UCSD-AML1 (cell line): ENCODE results near the gene ADAMTS12.

Source experiments
- DNase-seq: peaks from one replicate; lab custom pipeline; 2025; ENCODE audit not compliant: unreplicated experiment; lab: John Stamatoyannopoulos, UW

The ADAMTS12 gene

GRCh38 chr5:33662722-33663427 is 228.9 kb downstream of the ADAMTS12 start:
- DNase-seq = no peak

GRCh38 chr5:33659526-33660169 is 232.1 kb downstream of the ADAMTS12 start:
- no peak for DNase-seq

- DNase-seq = no peak
These were observed 233.9 kb downstream of the ADAMTS12 start for GRCh38 chr5:33657804-33658440.

DNA sequence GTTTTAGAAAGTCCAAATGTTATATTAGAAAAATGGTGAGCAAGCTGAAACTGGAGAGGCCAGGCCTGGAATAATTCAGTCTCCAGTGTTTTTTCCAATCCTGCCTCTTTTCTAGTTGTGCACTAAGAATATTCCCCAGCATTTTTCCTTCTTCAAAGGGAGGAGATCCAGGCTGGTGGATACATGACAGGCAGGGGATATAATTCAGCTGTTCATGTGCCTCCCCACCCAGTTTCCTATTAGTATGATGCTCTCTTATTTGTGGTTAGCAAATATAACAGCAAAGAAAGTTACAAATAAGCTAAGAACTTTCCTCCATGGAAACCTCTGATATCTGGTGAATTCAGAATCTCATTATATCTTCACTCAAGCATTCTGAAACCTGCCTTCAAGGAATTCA is 234.6 kb downstream of the ADAMTS12 start:
- DNase-seq = no peak

DNA sequence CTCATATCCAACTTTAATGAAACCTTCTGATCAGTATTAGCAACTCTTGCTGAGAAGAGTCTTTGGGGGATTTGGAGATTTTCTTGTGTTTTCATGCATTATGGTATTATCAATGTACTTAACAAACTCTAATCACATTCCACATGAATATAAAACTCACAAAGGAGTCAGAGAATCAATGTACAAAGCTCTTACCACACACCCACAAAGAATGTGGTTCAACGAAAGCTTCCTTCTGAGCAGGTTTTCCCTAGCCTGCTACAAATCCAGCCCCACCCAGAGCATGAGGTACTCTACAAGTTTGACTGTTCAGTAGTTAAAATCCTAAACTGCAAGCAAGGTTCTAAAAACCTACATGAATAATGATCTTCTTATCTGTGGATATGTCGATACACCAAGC is 240.9 kb downstream of the ADAMTS12 start:
- no peak for DNase-seq

DNA sequence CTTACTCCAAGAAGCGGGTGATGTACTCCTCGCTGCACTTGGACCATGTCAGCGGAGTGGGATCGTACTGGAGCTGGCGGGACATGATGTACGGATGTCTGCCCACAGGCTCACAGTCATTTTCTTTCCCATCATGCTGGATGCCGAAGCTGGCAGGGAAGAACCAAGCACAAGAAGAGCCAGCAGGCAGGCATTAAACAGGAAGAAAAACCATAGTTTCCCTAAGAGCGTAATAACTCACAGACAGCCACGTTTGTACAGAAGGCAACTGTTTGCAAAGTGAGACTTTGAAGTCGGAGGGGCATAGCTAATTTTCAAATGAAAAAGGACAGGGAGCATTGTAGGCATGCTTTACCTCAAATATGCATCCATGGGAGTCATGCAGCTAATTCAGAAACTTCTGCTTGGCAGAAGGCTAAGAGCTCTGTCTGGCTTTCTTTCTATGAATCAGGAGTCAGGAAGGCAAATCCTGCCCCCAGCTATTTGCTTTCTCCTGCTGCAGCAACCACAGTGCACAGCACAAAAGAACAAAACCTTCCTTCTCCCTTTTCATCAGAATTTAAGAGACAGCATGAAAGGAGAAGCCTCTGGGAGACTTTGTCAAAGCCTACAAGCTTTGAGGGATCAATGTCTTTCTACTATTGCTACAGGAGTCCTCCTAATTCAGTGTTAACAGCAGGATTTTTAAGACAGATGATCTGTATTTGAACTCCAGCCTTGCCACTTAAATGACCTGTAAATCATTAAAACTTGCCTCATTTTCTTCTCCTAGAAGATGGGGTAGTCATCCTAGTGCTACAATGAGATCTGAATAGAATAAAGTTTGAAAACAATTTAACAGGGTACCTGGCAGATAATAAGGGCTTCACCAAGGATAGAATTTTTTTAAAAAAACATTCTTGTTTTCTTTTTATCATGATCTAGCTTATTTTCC is 242.0 kb downstream of the ADAMTS12 start:
- DNase-seq = no peak

GRCh38 chr5:33641744-33642505 is 249.9 kb downstream of the ADAMTS12 start:
- no peak for DNase-seq

DNA sequence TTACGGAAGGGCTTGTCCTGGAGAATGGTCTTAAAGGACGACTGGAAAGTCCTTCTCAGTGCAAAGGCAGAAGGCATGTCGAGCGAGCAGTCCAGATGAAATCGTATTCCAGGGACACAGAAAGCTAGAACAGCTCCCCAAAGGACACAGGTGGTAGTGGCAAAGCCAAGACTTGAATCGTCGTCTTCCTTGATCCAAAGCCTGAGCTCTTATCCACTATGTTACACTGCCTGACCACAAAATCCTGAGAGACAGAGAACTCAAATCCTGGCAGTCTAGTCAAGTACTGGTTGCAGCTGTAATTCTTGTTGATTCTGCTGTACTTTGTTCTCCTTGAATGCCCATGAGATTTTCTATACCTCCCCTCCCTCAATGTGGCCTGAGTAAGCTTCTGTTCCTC is 252.3 kb downstream of the ADAMTS12 start:
- no peak for DNase-seq

- DNase-seq = no peak
These were observed 254.8 kb downstream of the ADAMTS12 start for GRCh38 chr5:33637011-33637410.

DNA sequence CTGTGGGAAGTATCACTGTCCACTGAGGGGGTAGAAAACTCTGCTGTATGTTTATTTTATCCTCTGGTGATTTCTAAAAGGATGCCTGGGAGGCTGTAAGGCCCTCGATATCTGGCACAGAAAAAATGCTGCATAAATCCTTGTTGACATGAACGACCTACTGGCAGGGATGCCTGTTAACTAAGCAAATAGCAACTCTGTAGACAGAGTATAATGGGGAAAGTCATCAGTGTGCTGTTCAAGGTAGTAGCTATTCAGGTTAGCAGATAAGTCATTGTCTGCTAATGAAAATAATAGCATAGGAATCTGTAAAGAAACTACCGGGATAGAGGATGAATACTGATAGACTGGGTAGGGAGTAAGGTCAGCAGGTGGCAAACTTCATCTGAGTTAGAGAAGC is 256.2 kb downstream of the ADAMTS12 start:
- no peak for DNase-seq

- DNase-seq = no peak
These were observed 258.1 kb downstream of the ADAMTS12 start for GRCh38 chr5:33633699-33634098.

GRCh38 chr5:33631786-33632185 is 260.0 kb downstream of the ADAMTS12 start:
- DNase-seq = no peak

GRCh38 chr5:33631139-33631538 is 260.7 kb downstream of the ADAMTS12 start:
- DNase-seq = no peak

- DNase-seq = no peak
These were observed 261.8 kb downstream of the ADAMTS12 start for GRCh38 chr5:33629999-33630398.

- DNase-seq = no peak
These were observed 263.0 kb downstream of the ADAMTS12 start for GRCh38 chr5:33628796-33629195.

- DNase-seq = no peak
These were observed 270.3 kb downstream of the ADAMTS12 start for GRCh38 chr5:33621514-33621913.

DNA sequence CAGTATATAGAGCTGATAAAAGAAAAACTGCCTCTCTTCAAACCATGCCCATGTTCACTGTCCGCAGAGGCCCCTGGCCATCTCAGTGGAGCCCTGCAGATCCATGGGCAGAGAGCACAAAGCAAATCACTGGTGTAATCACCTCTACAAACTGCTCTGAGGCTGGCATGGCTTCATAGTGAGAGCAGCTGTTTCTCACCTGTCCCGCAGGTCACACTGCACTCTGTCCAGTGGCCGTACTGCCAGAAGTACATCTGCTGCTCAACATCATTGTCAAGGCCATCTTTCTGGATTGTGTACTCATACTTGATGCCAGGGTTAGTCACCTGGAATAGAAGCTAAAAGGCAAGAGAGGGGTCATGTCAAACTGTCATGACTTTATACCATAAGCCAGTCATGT is 277.8 kb downstream of the ADAMTS12 start:
- no peak for DNase-seq

- DNase-seq = no peak
These were observed 279.4 kb downstream of the ADAMTS12 start for GRCh38 chr5:33612386-33612785.

DNA sequence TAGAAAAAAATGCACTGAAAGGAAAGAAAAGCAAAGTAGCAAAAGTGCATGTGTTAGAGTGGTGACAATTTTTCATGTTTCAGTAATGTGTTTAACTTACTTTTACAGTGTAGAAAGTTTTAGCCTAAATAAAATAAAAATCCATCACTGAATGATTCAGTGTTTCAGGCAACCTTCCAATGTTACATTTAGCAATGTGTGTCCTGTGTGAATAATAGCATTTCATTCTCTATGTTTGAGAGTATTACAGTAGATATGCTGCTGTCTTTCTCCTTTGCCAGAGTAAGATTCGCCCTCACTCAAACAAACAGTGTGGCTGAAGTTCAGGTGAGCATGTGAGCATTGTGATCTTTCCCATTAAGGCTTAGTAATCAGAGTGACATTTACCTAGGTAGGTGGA is 279.9 kb downstream of the ADAMTS12 start:
- no peak for DNase-seq

DNA sequence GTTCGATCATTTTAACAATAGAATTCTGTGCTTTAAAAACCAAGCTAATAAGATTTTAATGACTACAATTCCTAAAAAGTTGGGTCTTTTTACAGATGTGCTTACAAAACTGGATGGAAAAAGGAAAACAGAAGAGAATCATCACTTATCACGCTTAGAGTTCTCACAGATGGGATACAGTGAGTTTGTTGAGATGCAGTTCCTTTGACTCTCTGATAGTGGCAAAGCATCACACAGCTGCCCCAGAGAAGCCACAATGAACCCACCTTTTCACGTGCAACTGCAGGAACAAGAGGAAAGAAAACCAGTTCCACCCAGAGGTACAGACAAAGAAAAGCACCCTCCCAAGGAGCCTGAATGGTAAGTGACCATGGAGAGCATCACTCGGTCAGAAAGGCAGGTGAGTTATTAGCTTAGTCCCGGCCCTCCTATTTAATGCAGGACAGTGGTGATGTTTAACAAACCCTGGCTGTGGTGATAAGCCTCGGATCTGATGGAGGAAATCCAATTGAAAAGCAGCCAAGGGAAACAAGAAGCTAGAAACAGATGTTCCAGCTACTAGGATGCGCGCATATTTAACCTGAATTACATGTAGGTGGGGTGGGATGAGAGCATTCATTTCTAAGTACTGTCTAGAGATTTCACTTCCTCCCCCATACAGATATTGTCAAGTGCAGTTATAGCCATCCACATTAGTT is 283.3 kb downstream of the ADAMTS12 start:
- no peak for DNase-seq
